Activated CD4-positive, alpha-beta T cell treated with anti-CD3 and anti-CD28 coated beads, Interleukin-2, amount 10 ng/mL, durations not matched to agents 24 days and 14 days (primary cell): ENCODE data around the gene KMT2B. TPM values are rescaled to one million over a fixed set of nuclear protein-coding genes. Genes with fewer than 3 reads are reported as not detected.

ENCODE experiments used
- DNase-seq: peaks from one replicate; pipeline ENCODE4 v3.0.0; 2022
- H3K27ac Mint-ChIP-seq: one replicate; pipeline ENCODE4 v1.8.0; 2022; ENCODE audit warnings: mild to moderate bottlenecking, mixed read lengths
- H3K27me3 Mint-ChIP-seq: one replicate; pipeline ENCODE4 v1.8.0; 2022; ENCODE audit warnings: mixed read lengths
- H3K36me3 Mint-ChIP-seq: one replicate; pipeline ENCODE4 v1.8.0; 2022; ENCODE audit warnings: low read depth, mild to moderate bottlenecking, mixed read lengths
- H3K4me1 Mint-ChIP-seq: one replicate; pipeline ENCODE4 v1.8.0; 2021; ENCODE audit warnings: mixed read lengths
- H3K4me3 Mint-ChIP-seq: one replicate; pipeline ENCODE4 v1.8.0; 2022; ENCODE audit warnings: mild to moderate bottlenecking, moderate library complexity, mixed read lengths
- H3K9me3 Mint-ChIP-seq: one replicate; pipeline ENCODE4 v1.8.0; 2021; ENCODE audit warnings: mixed read lengths
- intact Hi-C: fragments of 100-400 bp; cut with micrococcal nuclease; formaldehyde crosslinking; loops from one replicate; pipeline ENCODE4 v1.15.1; 2023
- total RNA-seq: library from RNA; stranded (reverse); gene quantifications from 2 replicates; pipeline ENCODE4 v1.2.3, GENCODE V29; 2022

Gene KMT2B
- total RNA-seq, 1 donor from 2014 or later: 64.5 TPM

GRCh38 chr19:35727053-35727955, 9.5 kb downstream of the KMT2B start:
- no peaks in the 10 kb centered on the region for H3K9me3 Mint-ChIP-seq
- H3K36me3 Mint-ChIP-seq: peaks cover 79% of the 10 kb centered on the region
- peaks cover 3% of the 10 kb centered on the region for H3K4me1 Mint-ChIP-seq
- DNase-seq: no peak
- no peak overlapping the region for H3K4me3 Mint-ChIP-seq
- H3K27ac Mint-ChIP-seq: no peak overlapping the region
- intact Hi-C loops: no loop called here
- no peaks in the 10 kb centered on the region for H3K27me3 Mint-ChIP-seq

GRCh38 chr19:35727956-35728706, 10.3 kb downstream of the KMT2B start:
- no peaks in the 10 kb centered on the region for H3K27me3 Mint-ChIP-seq
- intact Hi-C loops: no loop called here
- H3K27ac Mint-ChIP-seq: no peak overlapping the region
- H3K36me3 Mint-ChIP-seq: peaks cover 75% of the 10 kb centered on the region
- peaks cover 3% of the 10 kb centered on the region for H3K4me1 Mint-ChIP-seq
- DNase-seq: no peak
- H3K9me3 Mint-ChIP-seq: no peaks in the 10 kb centered on the region
- no peak overlapping the region for H3K4me3 Mint-ChIP-seq

GRCh38 chr19:35729021-35729420, 11.2 kb downstream of the KMT2B start:
- no peaks in the 10 kb centered on the region for H3K27me3 Mint-ChIP-seq
- intact Hi-C loops: no loop called here
- H3K4me3 Mint-ChIP-seq: no peak overlapping the region
- no peak for DNase-seq
- no peak overlapping the region for H3K27ac Mint-ChIP-seq
- H3K4me1 Mint-ChIP-seq: peaks cover 5% of the 10 kb centered on the region
- H3K36me3 Mint-ChIP-seq: peaks cover 74% of the 10 kb centered on the region
- H3K9me3 Mint-ChIP-seq: no peaks in the 10 kb centered on the region

- no peaks in the 10 kb centered on the region for H3K9me3 Mint-ChIP-seq
- H3K27me3 Mint-ChIP-seq: no peaks in the 10 kb centered on the region
- peaks cover 11% of the 10 kb centered on the region for H3K4me1 Mint-ChIP-seq
- no peak overlapping the region for H3K4me3 Mint-ChIP-seq
- no peak for DNase-seq
- peaks cover 74% of the 10 kb centered on the region for H3K36me3 Mint-ChIP-seq
- intact Hi-C loops: no loop called here
- no peak overlapping the region for H3K27ac Mint-ChIP-seq
Observed at GRCh38 chr19:35729763-35730162, 12.0 kb downstream of the KMT2B start.

GRCh38 chr19:35730326-35730725, 12.5 kb downstream of the KMT2B start:
- Mint-ChIP-seq H3K27me3 (no peaks in the 10 kb centered on the region), H3K27ac (no peak overlapping the region), H3K4me1 (peaks cover 12% of the 10 kb centered on the region), H3K9me3 (no peaks in the 10 kb centered on the region), H3K4me3 (no peak overlapping the region), H3K36me3 (peaks cover 73% of the 10 kb centered on the region)
- intact Hi-C loops: no loop called here
- no peak for DNase-seq

- no peak for DNase-seq
- intact Hi-C loops: no loop called here
- peaks cover 72% of the 10 kb centered on the region for H3K36me3 Mint-ChIP-seq
- no peaks in the 10 kb centered on the region for H3K27me3 Mint-ChIP-seq
- H3K4me3 Mint-ChIP-seq: no peak overlapping the region
- H3K9me3 Mint-ChIP-seq: no peaks in the 10 kb centered on the region
- no peak overlapping the region for H3K27ac Mint-ChIP-seq
- H3K4me1 Mint-ChIP-seq: peaks cover 17% of the 10 kb centered on the region
Observed at GRCh38 chr19:35731353-35731752, 13.6 kb downstream of the KMT2B start.

- peaks cover 20% of the 10 kb centered on the region for H3K4me1 Mint-ChIP-seq
- no peak for DNase-seq
- H3K9me3 Mint-ChIP-seq: no peaks in the 10 kb centered on the region
- intact Hi-C loops: no loop called here
- no peaks in the 10 kb centered on the region for H3K27me3 Mint-ChIP-seq
- H3K27ac Mint-ChIP-seq: no peak overlapping the region
- H3K36me3 Mint-ChIP-seq: peaks cover 74% of the 10 kb centered on the region
- H3K4me3 Mint-ChIP-seq: no peak overlapping the region
Observed at GRCh38 chr19:35731779-35732405, 14.1 kb downstream of the KMT2B start.

GRCh38 chr19:35732540-35733179, 14.9 kb downstream of the KMT2B start:
- Mint-ChIP-seq H3K4me3 (no peak overlapping the region), H3K9me3 (no peaks in the 10 kb centered on the region), H3K36me3 (peaks cover 76% of the 10 kb centered on the region), H3K4me1 (peaks cover 24% of the 10 kb centered on the region), H3K27me3 (no peaks in the 10 kb centered on the region), H3K27ac (no peak overlapping the region)
- no peak for DNase-seq
- intact Hi-C loops: no loop called here

GRCh38 chr19:35733180-35734125, 15.7 kb downstream of the KMT2B start:
- DNase-seq: no peak
- H3K27ac Mint-ChIP-seq: no peak overlapping the region
- no peak overlapping the region for H3K4me3 Mint-ChIP-seq
- peaks cover 24% of the 10 kb centered on the region for H3K4me1 Mint-ChIP-seq
- no peaks in the 10 kb centered on the region for H3K27me3 Mint-ChIP-seq
- H3K9me3 Mint-ChIP-seq: no peaks in the 10 kb centered on the region
- intact Hi-C loops: no loop called here
- H3K36me3 Mint-ChIP-seq: peaks cover 75% of the 10 kb centered on the region

GRCh38 chr19:35734273-35734672, 16.5 kb downstream of the KMT2B start:
- Mint-ChIP-seq H3K9me3 (no peaks in the 10 kb centered on the region), H3K4me3 (no peak overlapping the region), H3K27ac (no peak overlapping the region), H3K4me1 (peaks cover 26% of the 10 kb centered on the region), H3K27me3 (no peaks in the 10 kb centered on the region), H3K36me3 (peaks cover 72% of the 10 kb centered on the region)
- DNase-seq: no peak
- intact Hi-C loops: no loop called here

- Mint-ChIP-seq H3K9me3 (no peaks in the 10 kb centered on the region), H3K27ac (no peak overlapping the region), H3K36me3 (peaks cover 66% of the 10 kb centered on the region), H3K4me3 (no peak overlapping the region), H3K4me1 (peaks cover 30% of the 10 kb centered on the region), H3K27me3 (no peaks in the 10 kb centered on the region)
- no peak for DNase-seq
- intact Hi-C loops: no loop called here
Observed at GRCh38 chr19:35734889-35735288, 17.1 kb downstream of the KMT2B start.

GRCh38 chr19:35736913-35737886, 19.4 kb downstream of the KMT2B start:
- Mint-ChIP-seq H3K27me3 (no peaks in the 10 kb centered on the region), H3K4me1 (peaks cover 35% of the 10 kb centered on the region), H3K36me3 (peaks cover 51% of the 10 kb centered on the region), H3K27ac (peak overlapping the region; percentile 56), H3K9me3 (no peaks in the 10 kb centered on the region), H3K4me3 (no peak overlapping the region)
- intact Hi-C loops: no loop called here
- DNase-seq: peak; percentile 75
